ENCODE measurements around the gene TEX29.

DNA sequence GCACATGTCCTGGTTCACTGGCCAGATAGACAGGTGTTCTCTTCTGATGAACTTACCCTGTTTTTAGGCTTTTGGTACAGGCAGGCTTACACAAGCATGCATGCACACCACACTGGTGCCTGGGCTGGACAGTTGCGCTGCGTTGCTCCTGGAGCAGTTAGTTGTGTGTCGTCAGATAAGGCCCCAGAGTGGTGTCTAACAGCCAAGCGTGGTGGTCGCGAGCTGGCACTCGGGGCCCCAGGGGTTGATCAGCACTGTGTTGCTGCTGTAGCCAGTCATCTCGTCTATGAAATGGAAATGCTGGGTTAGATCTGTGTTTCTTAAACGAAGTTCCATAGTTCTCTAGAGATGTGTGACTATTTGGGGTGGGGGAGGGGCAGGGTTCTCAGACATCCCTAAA, 24.6 kb upstream of the TEX29 start:
- TF ChIP-seq, protein P1, sequence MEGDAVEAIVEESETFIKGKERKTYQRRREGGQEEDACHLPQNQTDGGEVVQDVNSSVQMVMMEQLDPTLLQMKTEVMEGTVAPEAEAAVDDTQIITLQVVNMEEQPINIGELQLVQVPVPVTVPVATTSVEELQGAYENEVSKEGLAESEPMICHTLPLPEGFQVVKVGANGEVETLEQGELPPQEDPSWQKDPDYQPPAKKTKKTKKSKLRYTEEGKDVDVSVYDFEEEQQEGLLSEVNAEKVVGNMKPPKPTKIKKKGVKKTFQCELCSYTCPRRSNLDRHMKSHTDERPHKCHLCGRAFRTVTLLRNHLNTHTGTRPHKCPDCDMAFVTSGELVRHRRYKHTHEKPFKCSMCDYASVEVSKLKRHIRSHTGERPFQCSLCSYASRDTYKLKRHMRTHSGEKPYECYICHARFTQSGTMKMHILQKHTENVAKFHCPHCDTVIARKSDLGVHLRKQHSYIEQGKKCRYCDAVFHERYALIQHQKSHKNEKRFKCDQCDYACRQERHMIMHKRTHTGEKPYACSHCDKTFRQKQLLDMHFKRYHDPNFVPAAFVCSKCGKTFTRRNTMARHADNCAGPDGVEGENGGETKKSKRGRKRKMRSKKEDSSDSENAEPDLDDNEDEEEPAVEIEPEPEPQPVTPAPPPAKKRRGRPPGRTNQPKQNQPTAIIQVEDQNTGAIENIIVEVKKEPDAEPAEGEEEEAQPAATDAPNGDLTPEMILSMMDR (IDR thresholded peaks at IDR 0.05; ENCODE audit: low read depth, low read length), result no peak
- TF ChIP-seq, protein P2, sequence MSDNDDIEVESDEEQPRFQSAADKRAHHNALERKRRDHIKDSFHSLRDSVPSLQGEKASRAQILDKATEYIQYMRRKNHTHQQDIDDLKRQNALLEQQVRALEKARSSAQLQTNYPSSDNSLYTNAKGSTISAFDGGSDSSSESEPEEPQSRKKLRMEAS (IDR thresholded peaks at IDR 0.05; ENCODE audit: low read depth, low read length), result no peak
- no peak for TF ChIP-seq POLR2A (IDR thresholded peaks at IDR 0.05; ENCODE audit: extremely low read depth, insufficient read length)

Data from NB4 (cell line).